ENCODE measurements around the gene AACS. TPM values are rescaled to one million over a fixed set of nuclear protein-coding genes. Genes with fewer than 3 reads are reported as not detected.

AACS gene
- total RNA-seq, 1 donor from 2014 or later: 21.7 TPM

GRCh38 chr12:125129591-125130255 is 64.5 kb downstream of the AACS start:
- no peak overlapping the region for H3K4me3 ChIP-seq
- ATAC-seq (no peak), DNase-seq (no peak)
- intact Hi-C loops (cut with DNase I): no loop called here
- no peak for TF ChIP-seq CTCF (IDR thresholded peaks at IDR 0.05)
- peaks cover 14% of the 10 kb centered on the region for H3K36me3 ChIP-seq
- no peak overlapping the region for H3K27ac ChIP-seq
- H3K9me3 ChIP-seq: no peaks in the 10 kb centered on the region
- H3K27me3 ChIP-seq (ENCODE audit: low read depth): no peaks in the 10 kb centered on the region
- no peaks in the 10 kb centered on the region for H3K4me1 ChIP-seq

- Histone ChIP-seq H3K4me1 (no peaks in the 10 kb centered on the region), H3K36me3 (peaks cover 24% of the 10 kb centered on the region), H3K27me3 (ENCODE audit: low read depth) (no peaks in the 10 kb centered on the region), H3K9me3 (no peaks in the 10 kb centered on the region), H3K27ac (no peak overlapping the region), H3K4me3 (no peak overlapping the region)
- no peak for DNase-seq
- no peak for TF ChIP-seq CTCF (IDR thresholded peaks at IDR 0.05)
- intact Hi-C loops (cut with DNase I): no loop called here
- ATAC-seq: no peak
These were observed 66.7 kb downstream of the AACS start for GRCh38 chr12:125131958-125132357.

GRCh38 chr12:125132698-125133400 is 67.6 kb downstream of the AACS start:
- H3K36me3 ChIP-seq: peaks cover 24% of the 10 kb centered on the region
- intact Hi-C loops (cut with DNase I): no loop called here
- H3K27me3 ChIP-seq (ENCODE audit: low read depth): no peaks in the 10 kb centered on the region
- H3K4me1 ChIP-seq: no peaks in the 10 kb centered on the region
- ATAC-seq: no peak
- TF ChIP-seq CTCF (IDR thresholded peaks at IDR 0.05): no peak
- no peak for DNase-seq
- no peaks in the 10 kb centered on the region for H3K9me3 ChIP-seq
- H3K4me3 ChIP-seq: no peak overlapping the region
- H3K27ac ChIP-seq: no peak overlapping the region

- H3K9me3 ChIP-seq: no peaks in the 10 kb centered on the region
- peaks cover 24% of the 10 kb centered on the region for H3K36me3 ChIP-seq
- no peak overlapping the region for H3K27ac ChIP-seq
- intact Hi-C loops (cut with DNase I): no loop called here
- ATAC-seq: no peak
- H3K4me1 ChIP-seq: no peaks in the 10 kb centered on the region
- TF ChIP-seq CTCF (IDR thresholded peaks at IDR 0.05): no peak
- DNase-seq: no peak
- no peaks in the 10 kb centered on the region for H3K27me3 ChIP-seq (ENCODE audit: low read depth)
- H3K4me3 ChIP-seq: no peak overlapping the region
These were observed 68.4 kb downstream of the AACS start for GRCh38 chr12:125133616-125134015.

GRCh38 chr12:125134576-125134975 is 69.3 kb downstream of the AACS start:
- no peak for DNase-seq
- H3K4me3 ChIP-seq: no peak overlapping the region
- intact Hi-C loops (cut with DNase I): no loop called here
- peaks cover 24% of the 10 kb centered on the region for H3K36me3 ChIP-seq
- H3K27me3 ChIP-seq (ENCODE audit: low read depth): no peaks in the 10 kb centered on the region
- no peaks in the 10 kb centered on the region for H3K4me1 ChIP-seq
- ATAC-seq: no peak
- H3K9me3 ChIP-seq: no peaks in the 10 kb centered on the region
- TF ChIP-seq CTCF (IDR thresholded peaks at IDR 0.05): no peak
- no peak overlapping the region for H3K27ac ChIP-seq
